ENCODE data around the gene LETM1.

Gene LETM1

GRCh38 chr4:1823545-1823932, 32.4 kb downstream of the LETM1 start:
- TF ChIP-seq EZH2 (IDR thresholded peaks at IDR 0.05) (no peak), FOXP2 (optimal IDR thresholded peaks at IDR 0.05; ENCODE audit: control extremely low read depth, extremely low read length, insufficient read depth) (no peak), POLR2AphosphoS5 (IDR thresholded peaks at IDR 0.05; ENCODE audit: borderline replicate concordance, low read depth, low read length) (no peak)
- Histone ChIP-seq H3K27ac (no peak overlapping the region), H3K36me3 (ENCODE audit: insufficient read depth, low read length) (peaks cover 45% of the 10 kb centered on the region; the same call in 1 of the 2 replicates), H3K9me3 (ENCODE audit: low read depth, low read length) (no peaks in the 10 kb centered on the region), H3K4me3 (no peak overlapping the region), H3K9ac (ENCODE audit: insufficient read length) (no peak overlapping the region)
- DNase-seq (ENCODE audit: low read depth, low spot score), result no peak

- H3K27ac ChIP-seq, result no peak overlapping the region
- DNase-seq (ENCODE audit: low read depth, low spot score), result no peak
- H3K36me3 ChIP-seq (ENCODE audit: insufficient read depth, low read length), result peaks cover 49% of the 10 kb centered on the region; the same call in 1 of the 2 replicates
- no peaks in the 10 kb centered on the region for H3K9me3 ChIP-seq (ENCODE audit: low read depth, low read length)
- no peak overlapping the region for H3K4me3 ChIP-seq
- H3K9ac ChIP-seq (ENCODE audit: insufficient read length), result no peak overlapping the region
- TF ChIP-seq POLR2AphosphoS5 (IDR thresholded peaks at IDR 0.05; ENCODE audit: borderline replicate concordance, low read depth, low read length) (no peak), FOXP2 (optimal IDR thresholded peaks at IDR 0.05; ENCODE audit: control extremely low read depth, extremely low read length, insufficient read depth) (no peak), EZH2 (IDR thresholded peaks at IDR 0.05) (no peak)
These were observed 33.1 kb downstream of the LETM1 start for GRCh38 chr4:1822568-1823544.

- no peak for DNase-seq (ENCODE audit: low read depth, low spot score)
- Histone ChIP-seq H3K27ac (no peak overlapping the region), H3K36me3 (ENCODE audit: insufficient read depth, low read length) (peaks cover 57% of the 10 kb centered on the region), H3K9ac (ENCODE audit: insufficient read length) (no peak overlapping the region), H3K4me3 (no peak overlapping the region), H3K9me3 (ENCODE audit: low read depth, low read length) (no peaks in the 10 kb centered on the region)
- TF ChIP-seq POLR2AphosphoS5 (IDR thresholded peaks at IDR 0.05; ENCODE audit: borderline replicate concordance, low read depth, low read length) (no peak), FOXP2 (optimal IDR thresholded peaks at IDR 0.05; ENCODE audit: control extremely low read depth, extremely low read length, insufficient read depth) (no peak), EZH2 (IDR thresholded peaks at IDR 0.05) (no peak)
These were observed 34.0 kb downstream of the LETM1 start for GRCh38 chr4:1821679-1822567.

- H3K27ac ChIP-seq, result no peak overlapping the region
- H3K9ac ChIP-seq (ENCODE audit: insufficient read length), result no peak overlapping the region
- H3K36me3 ChIP-seq (ENCODE audit: insufficient read depth, low read length), result peaks cover 58% of the 10 kb centered on the region
- TF ChIP-seq FOXP2 (optimal IDR thresholded peaks at IDR 0.05; ENCODE audit: control extremely low read depth, extremely low read length, insufficient read depth), result no peak
- no peaks in the 10 kb centered on the region for H3K9me3 ChIP-seq (ENCODE audit: low read depth, low read length)
- H3K4me3 ChIP-seq, result no peak overlapping the region
- no peak for DNase-seq (ENCODE audit: low read depth, low spot score)
These were observed 36.1 kb downstream of the LETM1 start for GRCh38 chr4:1819816-1820215.

DNA sequence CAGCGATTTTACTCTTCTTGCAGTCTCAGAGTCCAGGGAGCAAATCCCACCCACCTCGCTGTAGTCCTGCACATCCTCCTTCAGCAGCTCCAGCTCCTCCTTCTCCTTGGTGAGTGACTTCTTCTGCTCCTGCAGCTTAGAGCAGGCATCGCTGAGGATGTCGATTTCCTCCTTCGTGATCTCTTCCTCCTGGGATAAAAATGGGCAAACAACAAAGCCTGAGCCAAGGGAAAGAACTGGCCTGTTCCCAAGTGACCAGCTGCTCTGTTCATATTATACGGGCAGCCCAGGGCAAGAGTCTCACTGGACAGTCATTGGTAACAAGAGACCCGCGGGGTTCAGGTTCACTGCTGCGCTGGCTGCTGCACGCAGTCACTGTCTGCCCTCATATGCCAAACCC, 36.7 kb downstream of the LETM1 start:
- Histone ChIP-seq H3K4me3 (no peak overlapping the region), H3K9me3 (ENCODE audit: low read depth, low read length) (no peaks in the 10 kb centered on the region), H3K27ac (no peak overlapping the region), H3K36me3 (ENCODE audit: insufficient read depth, low read length) (peaks cover 58% of the 10 kb centered on the region), H3K9ac (ENCODE audit: insufficient read length) (no peak overlapping the region)
- no peak for TF ChIP-seq EZH2 (IDR thresholded peaks at IDR 0.05)
- no peak for TF ChIP-seq FOXP2 (optimal IDR thresholded peaks at IDR 0.05; ENCODE audit: control extremely low read depth, extremely low read length, insufficient read depth)
- TF ChIP-seq POLR2AphosphoS5 (IDR thresholded peaks at IDR 0.05; ENCODE audit: borderline replicate concordance, low read depth, low read length), result no peak
- no peak for DNase-seq (ENCODE audit: low read depth, low spot score)

GRCh38 chr4:1815997-1816860, 39.7 kb downstream of the LETM1 start:
- no peak for DNase-seq (ENCODE audit: low read depth, low spot score)
- H3K9ac ChIP-seq (ENCODE audit: insufficient read length), result no peak overlapping the region
- H3K27ac ChIP-seq, result no peak overlapping the region
- TF ChIP-seq EZH2 (IDR thresholded peaks at IDR 0.05), result no peak
- no peak for TF ChIP-seq FOXP2 (optimal IDR thresholded peaks at IDR 0.05; ENCODE audit: control extremely low read depth, extremely low read length, insufficient read depth)
- TF ChIP-seq POLR2AphosphoS5 (IDR thresholded peaks at IDR 0.05; ENCODE audit: borderline replicate concordance, low read depth, low read length), result no peak
- H3K4me3 ChIP-seq, result no peak overlapping the region
- H3K36me3 ChIP-seq (ENCODE audit: insufficient read depth, low read length), result peaks cover 46% of the 10 kb centered on the region
- H3K9me3 ChIP-seq (ENCODE audit: low read depth, low read length), result no peaks in the 10 kb centered on the region

- H3K4me3 ChIP-seq, result no peak overlapping the region
- no peak overlapping the region for H3K9ac ChIP-seq (ENCODE audit: insufficient read length)
- no peak overlapping the region for H3K27ac ChIP-seq
- no peaks in the 10 kb centered on the region for H3K9me3 ChIP-seq (ENCODE audit: low read depth, low read length)
- TF ChIP-seq FOXP2 (optimal IDR thresholded peaks at IDR 0.05; ENCODE audit: control extremely low read depth, extremely low read length, insufficient read depth) (no peak), EZH2 (IDR thresholded peaks at IDR 0.05) (no peak), POLR2AphosphoS5 (IDR thresholded peaks at IDR 0.05; ENCODE audit: borderline replicate concordance, low read depth, low read length) (no peak)
- no peak for DNase-seq (ENCODE audit: low read depth, low spot score)
- H3K36me3 ChIP-seq (ENCODE audit: insufficient read depth, low read length), result peaks cover 46% of the 10 kb centered on the region
These were observed 40.6 kb downstream of the LETM1 start for GRCh38 chr4:1815096-1815996.

Measured in SK-N-MC (cell line).